IPS-20b (cell line): ENCODE measurements around the gene LDAH.

Source experiments
- H3K27ac ChIP-seq: one replicate; pipeline ENCODE4 v1.5.1; 2013; ENCODE audit warnings: low read length
- H3K27me3 ChIP-seq: 2 replicates; pipeline ENCODE4 v1.6.1; 2013; ENCODE audit warnings: mild to moderate bottlenecking, low read length, inconsistent platforms; ENCODE audit not compliant: insufficient read depth
- H3K36me3 ChIP-seq: 2 replicates; pipeline ENCODE4 v1.6.1; 2013; ENCODE audit warnings: low read depth, mild to moderate bottlenecking, inconsistent platforms, low read length, moderate library complexity; ENCODE audit not compliant: insufficient read depth
- H3K4me1 ChIP-seq: 2 replicates; pipeline ENCODE4 v1.6.1; 2013; ENCODE audit warnings: mild to moderate bottlenecking, control low read depth, inconsistent platforms, low read length, moderate library complexity; ENCODE audit not compliant: insufficient read depth
- H3K4me3 ChIP-seq: 2 replicates; pipeline ENCODE4 v1.5.1; 2013; ENCODE audit warnings: mild to moderate bottlenecking, low read length, inconsistent platforms
- H3K9ac ChIP-seq: 2 replicates; pipeline ENCODE4 v1.6.1; 2013; ENCODE audit warnings: low read depth, mild to moderate bottlenecking, inconsistent platforms, low read length, moderate library complexity
- H3K9me3 ChIP-seq: 2 replicates; pipeline ENCODE4 v1.6.1; 2013; ENCODE audit warnings: mild to moderate bottlenecking, low read depth, low read length, inconsistent platforms; ENCODE audit not compliant: insufficient read depth

LDAH gene

GRCh38 chr2:20663196-20664070 lies 159.5 kb downstream of the LDAH start:
- H3K27ac ChIP-seq, result no peak overlapping the region
- H3K9ac ChIP-seq, result no peak overlapping the region
- no peak overlapping the region for H3K4me3 ChIP-seq
- H3K36me3 ChIP-seq, result no peaks in the 10 kb centered on the region
- H3K9me3 ChIP-seq, result no peaks in the 10 kb centered on the region
- peaks cover 87% of the 10 kb centered on the region for H3K27me3 ChIP-seq
- H3K4me1 ChIP-seq, result no peaks in the 10 kb centered on the region; the same call in 1 of the 2 replicates

- Histone ChIP-seq H3K27ac (no peak overlapping the region), H3K4me1 (no peaks in the 10 kb centered on the region; the same call in 1 of the 2 replicates), H3K36me3 (no peaks in the 10 kb centered on the region), H3K9me3 (no peaks in the 10 kb centered on the region), H3K27me3 (peaks cover 77% of the 10 kb centered on the region), H3K4me3 (no peak overlapping the region), H3K9ac (no peak overlapping the region)
Measured at GRCh38 chr2:20662308-20662937, 160.5 kb downstream of the LDAH start.

- H3K27ac ChIP-seq, result no peak overlapping the region
- no peak overlapping the region for H3K9ac ChIP-seq
- peaks cover 72% of the 10 kb centered on the region for H3K27me3 ChIP-seq
- no peaks in the 10 kb centered on the region for H3K36me3 ChIP-seq
- H3K4me1 ChIP-seq, result peaks cover under 1% of the 10 kb centered on the region; the same call in 1 of the 2 replicates
- H3K9me3 ChIP-seq, result no peaks in the 10 kb centered on the region
- H3K4me3 ChIP-seq, result no peak overlapping the region
Measured at GRCh38 chr2:20661421-20662307, 161.2 kb downstream of the LDAH start.

- 0 out of 2 replicates have a peak, but pooled peaks cover 5% of the 10 kb centered on the region for H3K4me1 ChIP-seq
- H3K27me3 ChIP-seq, result peaks cover 63% of the 10 kb centered on the region
- no peak overlapping the region for H3K9ac ChIP-seq
- no peak overlapping the region for H3K27ac ChIP-seq
- H3K4me3 ChIP-seq, result no peak overlapping the region
- H3K9me3 ChIP-seq, result no peaks in the 10 kb centered on the region
- no peaks in the 10 kb centered on the region for H3K36me3 ChIP-seq
Measured at GRCh38 chr2:20660506-20661420, 162.1 kb downstream of the LDAH start.

GRCh38 chr2:20657522-20658235 lies 165.2 kb downstream of the LDAH start:
- Histone ChIP-seq H3K4me1 (0 out of 2 replicates have a peak, but pooled peaks cover 5% of the 10 kb centered on the region), H3K9ac (no peak overlapping the region), H3K36me3 (no peaks in the 10 kb centered on the region), H3K27ac (no peak overlapping the region), H3K4me3 (no peak overlapping the region), H3K9me3 (no peaks in the 10 kb centered on the region), H3K27me3 (peaks cover 33% of the 10 kb centered on the region)

GRCh38 chr2:20656561-20656960 lies 166.3 kb downstream of the LDAH start:
- Histone ChIP-seq H3K27me3 (peaks cover 26% of the 10 kb centered on the region), H3K9me3 (no peaks in the 10 kb centered on the region), H3K9ac (no peak overlapping the region), H3K4me1 (peaks cover 6% of the 10 kb centered on the region; the same call in 1 of the 2 replicates), H3K27ac (no peak overlapping the region), H3K4me3 (no peak overlapping the region), H3K36me3 (no peaks in the 10 kb centered on the region)

GRCh38 chr2:20654535-20654813 lies 168.4 kb downstream of the LDAH start:
- no peaks in the 10 kb centered on the region for H3K9me3 ChIP-seq
- H3K27ac ChIP-seq, result no peak overlapping the region
- no peaks in the 10 kb centered on the region for H3K36me3 ChIP-seq
- no peak overlapping the region for H3K4me3 ChIP-seq
- peaks cover 14% of the 10 kb centered on the region; the same call in 1 of the 2 replicates for H3K4me1 ChIP-seq
- peaks cover 22% of the 10 kb centered on the region for H3K27me3 ChIP-seq
- no peak overlapping the region for H3K9ac ChIP-seq

GRCh38 chr2:20653695-20654534 lies 169.0 kb downstream of the LDAH start:
- no peaks in the 10 kb centered on the region for H3K36me3 ChIP-seq
- no peak overlapping the region for H3K9ac ChIP-seq
- H3K27ac ChIP-seq, result no peak overlapping the region
- no peaks in the 10 kb centered on the region for H3K9me3 ChIP-seq
- no peak overlapping the region for H3K4me3 ChIP-seq
- peaks cover 20% of the 10 kb centered on the region for H3K27me3 ChIP-seq
- peaks cover 14% of the 10 kb centered on the region; the same call in 1 of the 2 replicates for H3K4me1 ChIP-seq

- Histone ChIP-seq H3K36me3 (no peaks in the 10 kb centered on the region), H3K9me3 (no peaks in the 10 kb centered on the region), H3K27me3 (peaks cover 20% of the 10 kb centered on the region), H3K4me3 (no peak overlapping the region), H3K27ac (no peak overlapping the region), H3K9ac (no peak overlapping the region), H3K4me1 (peaks cover 14% of the 10 kb centered on the region; the same call in 1 of the 2 replicates)
Measured at GRCh38 chr2:20652673-20653575, 170.0 kb downstream of the LDAH start.
